Right lobe of liver (tissue), 6 donors: Measurements from ENCODE around the gene RIOK3. TPM values are rescaled to one million over a fixed set of nuclear protein-coding genes. Genes with fewer than 3 reads are reported as not detected.
A peak's percentile ranks its signal among the peaks of the same experiment; 100 is the strongest.

Source experiments
- ATAC-seq, 4 donors: fragments of 200-7000 bp; cut with Tn5 transposase; one replicate each; pipeline ENCODE4 v1.9.1; 2020; ENCODE audit warnings: mild to moderate bottlenecking in 4 of 4, moderate library complexity in 4 of 4
- DNase-seq, 3 donors: peaks; one replicate each; pipeline ENCODE4 v3.0.0-alpha.2; 2020
- H3K27ac ChIP-seq, 3 donors: fragments of 200-600 bp; one replicate each; pipeline ENCODE4 v1.8.0; 2022
- H3K27me3 ChIP-seq, 2 donors: fragments of 200-600 bp; one replicate each; pipeline ENCODE4 v1.8.0; 2022
- H3K36me3 ChIP-seq, 4 donors: fragments of 200-600 bp; sonication (generic) in 1 of 4; one replicate each; pipeline versions ENCODE4 v1.5.1 to v1.8.0; 2017 to 2022; ENCODE audit warnings: control low read depth in 1 of 4
- H3K4me1 ChIP-seq, 4 donors: fragments of 200-600 bp; sonication (generic) in 1 of 4; one replicate each; pipeline versions ENCODE4 v1.5.1 to v1.8.0; 2017 to 2022; ENCODE audit warnings: control low read depth in 1 of 4
- H3K4me3 ChIP-seq, 3 donors: fragments of 200-600 bp; one replicate each; pipeline ENCODE4 v1.8.0; 2022
- H3K9me3 ChIP-seq, 4 donors: fragments of 200-600 bp; sonication (generic) in 1 of 4; one replicate each; pipeline versions ENCODE4 v1.5.1 to v1.8.0; 2017 to 2022; ENCODE audit warnings: control low read depth in 1 of 4
- CTCF ChIP-seq, 4 donors: fragments of 200-600 bp in 3 of 4; fragments of 450-650 bp in 1 of 4; IDR thresholded peaks; one replicate each; pipeline versions ENCODE4 v1.5.1 to v1.8.0; 2016 to 2022; ENCODE audit warnings: antibody characterized with exemption in 4 of 4, mild to moderate bottlenecking in 2 of 4
- POLR2A ChIP-seq: fragments of 450-650 bp; IDR thresholded peaks from one replicate; pipeline ENCODE4 v1.6.1; 2017; ENCODE audit warnings: antibody characterized with exemption, mild to moderate bottlenecking
- WGBS: methylation state at CpG from one replicate; pipeline ENCODE4 v1.1.6; 2018; ENCODE audit warnings: low coverage, low lambda C conversion rate; ENCODE audit not compliant: insufficient coverage; ENCODE audit errors: missing lambda C conversion rate; 5-methylcytosine and 5-hydroxymethylcytosine counted together
- intact Hi-C, 2 donors: fragments of 100-400 bp; cut with DNase I; formaldehyde crosslinking; loops; one replicate each; pipeline versions ENCODE4 v1.11.2 to v1.14.1; 2022
- total RNA-seq, 6 experiments: library from RNA; depleted of rRNA in 2 of 6; stranded (reverse); fragments of >200 nt in 2 of 6; fragmentation: NEBNext Ultra II Directional in 3 of 6; extraction: Animal tissue kit (Norgen Biotek cat#: 25700) in 3 of 6; gene quantifications; one replicate each; pipeline versions ENCODE4 v1.1.0 to v1.2.4, GENCODE V29; 2016 to 2023
- donor health status: DM: no; HTN: yes; CAD: no.
- donor health status: DM: no; HTN: no; CAD: no.
- donor health status: DM: no; HTN: no; CAD: no.
- donor health status: DM: no; HTN: yes; CAD: no.
- donor health status: DM: no; HTN: yes; CAD: no.

Gene RIOK3
- total RNA-seq, 6 experiments from 2014 or later: 41.3 to 59.5 (median 50.4) TPM

- Histone ChIP-seq H3K9me3 (no peaks in the 10 kb centered on the region), H3K27me3 (no peaks in the 10 kb centered on the region), H3K4me1 (no peaks in the 10 kb centered on the region), H3K36me3 (peaks cover 18 to 94% (median 58%) of the 10 kb centered on the region in 4 donors), H3K4me3 (no peak overlapping the region), H3K27ac (no peak overlapping the region)
- no peak for DNase-seq
- intact Hi-C loops: no loop called here
- ATAC-seq: no peak
- 100% methylated on average over 2 of the region's 2 CpGs for WGBS
- no peak for TF ChIP-seq POLR2A
- TF ChIP-seq CTCF (IDR thresholded peaks at IDR 0.05): no peak
These were observed 17.7 kb downstream of the RIOK3 start for GRCh38 chr18:23470620-23471387.

GRCh38 chr18:23471486-23471885, 18.4 kb downstream of the RIOK3 start:
- peaks cover 22 to 94% (median 58%) of the 10 kb centered on the region in 4 donors for H3K36me3 ChIP-seq
- ATAC-seq (no peak), DNase-seq (no peak)
- intact Hi-C loops: no loop called here
- WGBS: 89% methylated on average over 5 of the region's 6 CpGs
- no peak overlapping the region for H3K4me3 ChIP-seq
- H3K27ac ChIP-seq: no peak overlapping the region
- no peaks in the 10 kb centered on the region for H3K9me3 ChIP-seq
- no peak for TF ChIP-seq CTCF (IDR thresholded peaks at IDR 0.05)
- no peak for TF ChIP-seq POLR2A
- H3K4me1 ChIP-seq: no peaks in the 10 kb centered on the region
- H3K27me3 ChIP-seq: no peaks in the 10 kb centered on the region

- no peaks in the 10 kb centered on the region for H3K9me3 ChIP-seq
- WGBS: 74% methylated on average over 3 of the region's 3 CpGs
- H3K36me3 ChIP-seq: peaks cover 17 to 83% (median 59%) of the 10 kb centered on the region in 4 donors
- no peak for TF ChIP-seq CTCF (IDR thresholded peaks at IDR 0.05)
- no peak for TF ChIP-seq POLR2A
- H3K27ac ChIP-seq: no peak overlapping the region
- DNase-seq (no peak), ATAC-seq (peak in 2 of 4 donors; percentile 21 to 32)
- intact Hi-C loops: no loop called here
- no peak overlapping the region for H3K4me3 ChIP-seq
- no peaks in the 10 kb centered on the region for H3K27me3 ChIP-seq
- H3K4me1 ChIP-seq: no peaks in the 10 kb centered on the region
These were observed 26.9 kb downstream of the RIOK3 start for GRCh38 chr18:23479829-23480505.

- ATAC-seq (no peak), DNase-seq (no peak)
- TF ChIP-seq POLR2A: no peak
- no peak for TF ChIP-seq CTCF (IDR thresholded peaks at IDR 0.05)
- Histone ChIP-seq H3K27me3 (no peaks in the 10 kb centered on the region), H3K4me1 (peaks cover 0 to 10% (median 1%) of the 10 kb centered on the region in 4 donors), H3K9me3 (no peaks in the 10 kb centered on the region), H3K36me3 (peaks cover 7 to 36% (median 24%) of the 10 kb centered on the region in 4 donors), H3K4me3 (no peak overlapping the region), H3K27ac (no peak overlapping the region)
- intact Hi-C loops: no loop called here
- 77% methylated on average over 5 of the region's 8 CpGs for WGBS
These were observed 31.6 kb downstream of the RIOK3 start for GRCh38 chr18:23484561-23485182.
